GM12878 (cell line): ENCODE measurements around the gene CDYL2.

ENCODE experiments used
- CTCF ChIP-seq, 3 experiments: IDR thresholded peaks in 2 of 3; conservative IDR thresholded peaks in 1 of 3; 2 replicates each; pipeline ENCODE4 v1.5.1; 2011; ENCODE audit warnings: low read depth in 3 of 3, low read length in 3 of 3, mild to moderate bottlenecking in 3 of 3, control low read depth in 2 of 3, moderate library complexity in 2 of 3, inconsistent platforms in 1 of 3, mixed read lengths in 1 of 3; ENCODE audit not compliant: control insufficient read depth in 2 of 3, insufficient read depth in 1 of 3; ENCODE audit errors: extremely low read depth in 1 of 3
- EP300 ChIP-seq, 2 experiments: fragments of 150-350 bp in 1 of 2; IDR thresholded peaks; 2 replicates each; pipeline ENCODE4 v1.6.1; 2011 to 2012; ENCODE audit warnings: low read depth in 2 of 2, low read length in 2 of 2, borderline replicate concordance in 1 of 2, improper control_type of control experiment in 1 of 2, inconsistent platforms in 1 of 2; ENCODE audit not compliant: control insufficient read depth in 1 of 2
- EZH2 ChIP-seq: IDR thresholded peaks from 2 replicates; pipeline ENCODE4 v1.6.1; 2012; ENCODE audit warnings: low read depth, mild to moderate bottlenecking, control low read depth, inconsistent platforms, low read length, borderline replicate concordance; ENCODE audit not compliant: control insufficient read depth

GRCh38 chr16:80759419-80760162 lies 44.8 kb downstream of the CDYL2 start:
- TF ChIP-seq EP300 (IDR thresholded peaks at IDR 0.05; ENCODE audit: borderline replicate concordance in 1 of 2, control insufficient read depth in 1 of 2, low read depth in 2 of 2, low read length in 2 of 2) (no peak), EZH2 (no peak), CTCF (IDR thresholded peaks at IDR 0.05 in 2 of 3, conservative IDR thresholded peaks at IDR 0.05 in 1 of 3; ENCODE audit: control insufficient read depth in 2 of 3, extremely low read depth in 1 of 3, insufficient read depth in 1 of 3, low read depth in 3 of 3, low read length in 3 of 3) (no peak)
